Retinal pigment epithelial cell (primary cell): ENCODE data around the gene NECAB3.
"Not testable (repeated sequence)": the region's sequence is repeated elsewhere in the genome, so short reads cannot be mapped to it uniquely, and the experiment has no call there.

Experiments
- DNase-seq: peaks from one replicate; pipeline ENCODE4 v3.0.0-alpha.2; 2010; ENCODE audit warnings: low read depth
- H3K4me3 ChIP-seq: 2 replicates; pipeline ENCODE4 v1.5.1; 2011; ENCODE audit warnings: mild to moderate bottlenecking, low read length, control low read depth, moderate library complexity
- CTCF ChIP-seq: conservative IDR thresholded peaks from 2 replicates; pipeline ENCODE4 v1.5.1; 2011; ENCODE audit warnings: low read depth, low read length, control low read depth, inconsistent platforms

The NECAB3 gene

GRCh38 chr20:33646191-33646590 is 28.0 kb downstream of the NECAB3 start:
- DNase-seq, result no peak
- no peak overlapping the region for H3K4me3 ChIP-seq
- no peak for TF ChIP-seq CTCF

- TF ChIP-seq CTCF, result no peak
- H3K4me3 ChIP-seq, result no peak overlapping the region
- DNase-seq, result no peak
Observed at GRCh38 chr20:33645396-33645795, 28.8 kb downstream of the NECAB3 start.

- no peak for DNase-seq
- TF ChIP-seq CTCF, result no peak
- no peak overlapping the region for H3K4me3 ChIP-seq
Observed at GRCh38 chr20:33645072-33645358, 29.2 kb downstream of the NECAB3 start.

- H3K4me3 ChIP-seq, result no peak overlapping the region
- DNase-seq, result no peak
- TF ChIP-seq CTCF, result no peak
Observed at GRCh38 chr20:33644313-33645071, 29.7 kb downstream of the NECAB3 start.

GRCh38 chr20:33640287-33640686 is 33.9 kb downstream of the NECAB3 start:
- no peak for DNase-seq
- TF ChIP-seq CTCF, result no peak

GRCh38 chr20:33636776-33637175 is 37.5 kb downstream of the NECAB3 start:
- no peak overlapping the region for H3K4me3 ChIP-seq
- DNase-seq, result no peak
- TF ChIP-seq CTCF, result no peak

More at GRCh38 chr20:33640287-33640686, 33.9 kb downstream of the NECAB3 start:
- H3K4me3 ChIP-seq, result no peak overlapping the region

GRCh38 chr20:33635341-33635740 is 38.9 kb downstream of the NECAB3 start:
- no peak for TF ChIP-seq CTCF
- DNase-seq, result no peak
- H3K4me3 ChIP-seq, result no peak overlapping the region

GRCh38 chr20:33631910-33632309 is 42.3 kb downstream of the NECAB3 start:
- DNase-seq, result not testable (repeated sequence)

More at GRCh38 chr20:33631910-33632309, 42.3 kb downstream of the NECAB3 start:
- not testable (repeated sequence) for H3K4me3 ChIP-seq
